BJ (cell line): ENCODE data around the gene CCDC83. TPM values are rescaled to one million over a fixed set of nuclear protein-coding genes. Genes with fewer than 3 reads are reported as not detected.

Experiments used
- CTCF ChIA-PET: fragments of 350-600 bp; formaldehyde crosslinking; extraction: SDS; loops from one replicate; lab custom pipeline; 2021; ENCODE audit warnings: antibody characterized with exemption, inconsistent platforms; lab: Yijun Ruan, JAX
- POLR2A ChIA-PET: fragments of 300-600 bp; sonication (Branson Sonifier 250); formaldehyde crosslinking; extraction: SDS; loops from one replicate; lab custom pipeline; 2021; ENCODE audit warnings: antibody characterized with exemption; lab: Charles Lee
- DNase-seq: peaks from one replicate; pipeline ENCODE4 v3.0.0-alpha.2; 2011; ENCODE audit warnings: low read depth
- H3K27me3 ChIP-seq: 2 replicates; pipeline ENCODE4 v1.6.0; 2011; ENCODE audit warnings: low read length; ENCODE audit not compliant: control insufficient read depth, insufficient read depth
- H3K36me3 ChIP-seq: 2 replicates; pipeline ENCODE4 v1.5.1; 2011; ENCODE audit warnings: low read length; ENCODE audit not compliant: control insufficient read depth, insufficient read depth
- H3K4me3 ChIP-seq: 2 replicates; pipeline ENCODE4 v1.5.1; 2011; ENCODE audit warnings: low read depth, mild to moderate bottlenecking, control low read depth, low read length
- CTCF ChIP-seq: IDR thresholded peaks from 2 replicates; pipeline ENCODE4 v1.5.1; 2011; ENCODE audit warnings: low read depth, mild to moderate bottlenecking, control low read depth, inconsistent platforms, low read length, moderate library complexity; ENCODE audit not compliant: insufficient read depth
- polyA minus RNA-seq: library from RNA; depleted of rRNA, polyadenylated mRNA; stranded (reverse); fragments of >200 nt; gene quantifications from 2 replicates; pipeline ENCODE4 v1.2.3, GENCODE V29; 2011; rRNA and poly(A)+ RNA removed
- polyA plus RNA-seq: library from polyadenylated mRNA; depleted of rRNA; stranded (reverse); fragments of >200 nt; gene quantifications from 2 replicates; pipeline ENCODE4 v1.2.3, GENCODE V29; 2011; rRNA removed

Gene CCDC83
- polyA plus RNA-seq (not detected in 2 replicates), polyA minus RNA-seq (not detected in 2 replicates)

GRCh38 chr11:85855341-85855656, at the start of gene CCDC83:
CCDC83 (plus strand) TSS chr11:85855383; CDS start chr11:85865124, 9,741 bp downstream.
- Histone ChIP-seq H3K36me3 (no peaks in the 10 kb centered on the region), H3K27me3 (no peaks in the 10 kb centered on the region), H3K4me3 (peak within 1 kb of the TSS; percentile 63)
- DNase-seq: no peak
- ChIA-PET CTCF (interaction anchor here (0.5 to 2.6 kb wide), 54 partner anchors 8 to 596 kb away, joined by 3 to 19 read pairs (median 4); partner anchors contain the start of genes TMEM126A and TMEM126B), POLR2A (interaction anchor here (0.9 kb wide), 1 partner anchor 438 kb away, joined by 3 read pairs; no protein-coding TSS in a partner anchor)
- no peak for TF ChIP-seq CTCF

GRCh38 chr11:85805387-85805786, 49.8 kb upstream of the CCDC83 start:
- ChIA-PET POLR2A (interaction anchor here (0.7 kb wide), 1 partner anchor 9 kb away, joined by 5 read pairs; no protein-coding TSS in a partner anchor), CTCF (interaction anchor here (0.7 to 1.7 kb wide), 2 partner anchors 20 to 45 kb away, joined by 4 read pairs; no protein-coding TSS in a partner anchor)
- TF ChIP-seq CTCF: no peak
- Histone ChIP-seq H3K4me3 (no peak overlapping the region), H3K27me3 (no peaks in the 10 kb centered on the region), H3K36me3 (no peaks in the 10 kb centered on the region)
- DNase-seq: no peak

- no peak for DNase-seq
- CTCF ChIA-PET: interaction anchor here (1.7 kb wide), 1 partner anchor 46 kb away, joined by 4 read pairs; no protein-coding TSS in a partner anchor
- POLR2A ChIA-PET: no interaction called here
- no peak overlapping the region for H3K4me3 ChIP-seq
- no peaks in the 10 kb centered on the region for H3K36me3 ChIP-seq
- no peaks in the 10 kb centered on the region for H3K27me3 ChIP-seq
- TF ChIP-seq CTCF: no peak
Measured at GRCh38 chr11:85806016-85806415, 49.2 kb upstream of the CCDC83 start.

- Histone ChIP-seq H3K27me3 (no peaks in the 10 kb centered on the region), H3K36me3 (no peaks in the 10 kb centered on the region), H3K4me3 (no peak overlapping the region)
- CTCF ChIA-PET: interaction anchor here (0.6 kb wide), 1 partner anchor 11 kb away, joined by 3 read pairs; no protein-coding TSS in a partner anchor
- no peak for DNase-seq
- no peak for TF ChIP-seq CTCF
- POLR2A ChIA-PET: no interaction called here
Measured at GRCh38 chr11:85806876-85807275, 48.3 kb upstream of the CCDC83 start.

GRCh38 chr11:85809191-85809590, 46.0 kb upstream of the CCDC83 start:
- Histone ChIP-seq H3K27me3 (no peaks in the 10 kb centered on the region), H3K36me3 (no peaks in the 10 kb centered on the region), H3K4me3 (no peak overlapping the region)
- POLR2A ChIA-PET: no interaction called here
- CTCF ChIA-PET: interaction anchor here (0.8 to 1.7 kb wide), 7 partner anchors 13 to 114 kb away, joined by 3 to 4 read pairs (median 3); no protein-coding TSS in a partner anchor
- TF ChIP-seq CTCF: no peak
- no peak for DNase-seq
